GM23338 (cell line): ENCODE results near the gene CCDC201.

Source experiments
- CREB1 ChIP-seq: fragments of 250-450 bp; sonication (Bioruptor Pico); IDR thresholded peaks from 2 replicates; pipeline ENCODE4 v1.5.0; 2020; ENCODE audit warnings: low read depth, mild to moderate bottlenecking, moderate library complexity
- ETS1 ChIP-seq: IDR thresholded peaks from 2 replicates; pipeline ENCODE4 v1.6.1; 2016; ENCODE audit warnings: antibody characterized with exemption
- EZH2 ChIP-seq: fragments of 200-600 bp; sonication (generic); IDR thresholded peaks from one replicate; pipeline ENCODE4 v1.8.0; 2017; ENCODE audit warnings: antibody characterized with exemption, mild to moderate bottlenecking, low read depth; ENCODE audit not compliant: unreplicated experiment
- EZH2phosphoT487 ChIP-seq: fragments of 200-600 bp; sonication (generic); IDR thresholded peaks from one replicate; pipeline ENCODE4 v1.8.1; 2018; ENCODE audit warnings: antibody characterized with exemption; ENCODE audit not compliant: unreplicated experiment
- JUNB ChIP-seq: IDR thresholded peaks from one replicate; pipeline ENCODE4 v1.6.1; 2016; ENCODE audit warnings: antibody characterized with exemption; ENCODE audit not compliant: unreplicated experiment
- NANOG ChIP-seq: IDR thresholded peaks from 2 replicates; pipeline ENCODE4 v1.6.1; 2016; ENCODE audit warnings: antibody characterized with exemption, borderline replicate concordance
- POLR2AphosphoS5 ChIP-seq: IDR thresholded peaks from 2 replicates; pipeline ENCODE4 v1.6.1; 2016; ENCODE audit warnings: antibody characterized with exemption, low read depth
- REST ChIP-seq: IDR thresholded peaks from one replicate; pipeline ENCODE4 v1.6.1; 2018; ENCODE audit warnings: antibody characterized with exemption; ENCODE audit not compliant: unreplicated experiment
- STAT1 ChIP-seq: IDR thresholded peaks from one replicate; pipeline ENCODE4 v1.6.1; 2016; ENCODE audit warnings: antibody characterized with exemption; ENCODE audit not compliant: unreplicated experiment
- ZNF114 ChIP-seq: fragments of 250-450 bp; sonication (Bioruptor Pico); IDR thresholded peaks from 2 replicates; pipeline ENCODE4 v1.5.0; 2020; ENCODE audit warnings: mild to moderate bottlenecking, moderate library complexity
- ZNF331 ChIP-seq: fragments of 250-450 bp; sonication (Bioruptor Pico); IDR thresholded peaks from 2 replicates; pipeline ENCODE4 v1.5.0; 2020; ENCODE audit warnings: low read depth, mild to moderate bottlenecking, moderate library complexity
- TF ChIP-seq, protein P1 (sequence below), 2 experiments: fragments of 200-600 bp in 1 of 2; sonication (generic) in 1 of 2; conservative IDR thresholded peaks; 2 replicates each; pipeline versions ENCODE4 v1.5.1 to v1.6.1; 2016 to 2017; ENCODE audit warnings: antibody characterized with exemption in 2 of 2, low read depth in 2 of 2, mild to moderate bottlenecking in 2 of 2, moderate library complexity in 1 of 2
- TF ChIP-seq, protein P2 (sequence below): fragments of 250-450 bp; sonication (Bioruptor Pico); IDR thresholded peaks from 2 replicates; pipeline ENCODE4 v1.5.0; 2020; ENCODE audit warnings: mild to moderate bottlenecking, moderate library complexity

- TF ChIP-seq, protein P1, sequence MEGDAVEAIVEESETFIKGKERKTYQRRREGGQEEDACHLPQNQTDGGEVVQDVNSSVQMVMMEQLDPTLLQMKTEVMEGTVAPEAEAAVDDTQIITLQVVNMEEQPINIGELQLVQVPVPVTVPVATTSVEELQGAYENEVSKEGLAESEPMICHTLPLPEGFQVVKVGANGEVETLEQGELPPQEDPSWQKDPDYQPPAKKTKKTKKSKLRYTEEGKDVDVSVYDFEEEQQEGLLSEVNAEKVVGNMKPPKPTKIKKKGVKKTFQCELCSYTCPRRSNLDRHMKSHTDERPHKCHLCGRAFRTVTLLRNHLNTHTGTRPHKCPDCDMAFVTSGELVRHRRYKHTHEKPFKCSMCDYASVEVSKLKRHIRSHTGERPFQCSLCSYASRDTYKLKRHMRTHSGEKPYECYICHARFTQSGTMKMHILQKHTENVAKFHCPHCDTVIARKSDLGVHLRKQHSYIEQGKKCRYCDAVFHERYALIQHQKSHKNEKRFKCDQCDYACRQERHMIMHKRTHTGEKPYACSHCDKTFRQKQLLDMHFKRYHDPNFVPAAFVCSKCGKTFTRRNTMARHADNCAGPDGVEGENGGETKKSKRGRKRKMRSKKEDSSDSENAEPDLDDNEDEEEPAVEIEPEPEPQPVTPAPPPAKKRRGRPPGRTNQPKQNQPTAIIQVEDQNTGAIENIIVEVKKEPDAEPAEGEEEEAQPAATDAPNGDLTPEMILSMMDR (conservative IDR thresholded peaks at IDR 0.05; ENCODE audit: low read depth in 2 of 2), result no peak
- no peak for TF ChIP-seq POLR2AphosphoS5
- TF ChIP-seq JUNB, result no peak
- no peak for TF ChIP-seq REST
- TF ChIP-seq EZH2phosphoT487, result no peak
- TF ChIP-seq CREB1 (CRISPR knock-in tag), result no peak
- TF ChIP-seq STAT1, result no peak
- no peak for TF ChIP-seq EZH2
- TF ChIP-seq ETS1, result no peak
- no peak for TF ChIP-seq ZNF114 (CRISPR knock-in tag)
- TF ChIP-seq ZNF331, result no peak
- TF ChIP-seq NANOG, result no peak
- TF ChIP-seq, protein P2, sequence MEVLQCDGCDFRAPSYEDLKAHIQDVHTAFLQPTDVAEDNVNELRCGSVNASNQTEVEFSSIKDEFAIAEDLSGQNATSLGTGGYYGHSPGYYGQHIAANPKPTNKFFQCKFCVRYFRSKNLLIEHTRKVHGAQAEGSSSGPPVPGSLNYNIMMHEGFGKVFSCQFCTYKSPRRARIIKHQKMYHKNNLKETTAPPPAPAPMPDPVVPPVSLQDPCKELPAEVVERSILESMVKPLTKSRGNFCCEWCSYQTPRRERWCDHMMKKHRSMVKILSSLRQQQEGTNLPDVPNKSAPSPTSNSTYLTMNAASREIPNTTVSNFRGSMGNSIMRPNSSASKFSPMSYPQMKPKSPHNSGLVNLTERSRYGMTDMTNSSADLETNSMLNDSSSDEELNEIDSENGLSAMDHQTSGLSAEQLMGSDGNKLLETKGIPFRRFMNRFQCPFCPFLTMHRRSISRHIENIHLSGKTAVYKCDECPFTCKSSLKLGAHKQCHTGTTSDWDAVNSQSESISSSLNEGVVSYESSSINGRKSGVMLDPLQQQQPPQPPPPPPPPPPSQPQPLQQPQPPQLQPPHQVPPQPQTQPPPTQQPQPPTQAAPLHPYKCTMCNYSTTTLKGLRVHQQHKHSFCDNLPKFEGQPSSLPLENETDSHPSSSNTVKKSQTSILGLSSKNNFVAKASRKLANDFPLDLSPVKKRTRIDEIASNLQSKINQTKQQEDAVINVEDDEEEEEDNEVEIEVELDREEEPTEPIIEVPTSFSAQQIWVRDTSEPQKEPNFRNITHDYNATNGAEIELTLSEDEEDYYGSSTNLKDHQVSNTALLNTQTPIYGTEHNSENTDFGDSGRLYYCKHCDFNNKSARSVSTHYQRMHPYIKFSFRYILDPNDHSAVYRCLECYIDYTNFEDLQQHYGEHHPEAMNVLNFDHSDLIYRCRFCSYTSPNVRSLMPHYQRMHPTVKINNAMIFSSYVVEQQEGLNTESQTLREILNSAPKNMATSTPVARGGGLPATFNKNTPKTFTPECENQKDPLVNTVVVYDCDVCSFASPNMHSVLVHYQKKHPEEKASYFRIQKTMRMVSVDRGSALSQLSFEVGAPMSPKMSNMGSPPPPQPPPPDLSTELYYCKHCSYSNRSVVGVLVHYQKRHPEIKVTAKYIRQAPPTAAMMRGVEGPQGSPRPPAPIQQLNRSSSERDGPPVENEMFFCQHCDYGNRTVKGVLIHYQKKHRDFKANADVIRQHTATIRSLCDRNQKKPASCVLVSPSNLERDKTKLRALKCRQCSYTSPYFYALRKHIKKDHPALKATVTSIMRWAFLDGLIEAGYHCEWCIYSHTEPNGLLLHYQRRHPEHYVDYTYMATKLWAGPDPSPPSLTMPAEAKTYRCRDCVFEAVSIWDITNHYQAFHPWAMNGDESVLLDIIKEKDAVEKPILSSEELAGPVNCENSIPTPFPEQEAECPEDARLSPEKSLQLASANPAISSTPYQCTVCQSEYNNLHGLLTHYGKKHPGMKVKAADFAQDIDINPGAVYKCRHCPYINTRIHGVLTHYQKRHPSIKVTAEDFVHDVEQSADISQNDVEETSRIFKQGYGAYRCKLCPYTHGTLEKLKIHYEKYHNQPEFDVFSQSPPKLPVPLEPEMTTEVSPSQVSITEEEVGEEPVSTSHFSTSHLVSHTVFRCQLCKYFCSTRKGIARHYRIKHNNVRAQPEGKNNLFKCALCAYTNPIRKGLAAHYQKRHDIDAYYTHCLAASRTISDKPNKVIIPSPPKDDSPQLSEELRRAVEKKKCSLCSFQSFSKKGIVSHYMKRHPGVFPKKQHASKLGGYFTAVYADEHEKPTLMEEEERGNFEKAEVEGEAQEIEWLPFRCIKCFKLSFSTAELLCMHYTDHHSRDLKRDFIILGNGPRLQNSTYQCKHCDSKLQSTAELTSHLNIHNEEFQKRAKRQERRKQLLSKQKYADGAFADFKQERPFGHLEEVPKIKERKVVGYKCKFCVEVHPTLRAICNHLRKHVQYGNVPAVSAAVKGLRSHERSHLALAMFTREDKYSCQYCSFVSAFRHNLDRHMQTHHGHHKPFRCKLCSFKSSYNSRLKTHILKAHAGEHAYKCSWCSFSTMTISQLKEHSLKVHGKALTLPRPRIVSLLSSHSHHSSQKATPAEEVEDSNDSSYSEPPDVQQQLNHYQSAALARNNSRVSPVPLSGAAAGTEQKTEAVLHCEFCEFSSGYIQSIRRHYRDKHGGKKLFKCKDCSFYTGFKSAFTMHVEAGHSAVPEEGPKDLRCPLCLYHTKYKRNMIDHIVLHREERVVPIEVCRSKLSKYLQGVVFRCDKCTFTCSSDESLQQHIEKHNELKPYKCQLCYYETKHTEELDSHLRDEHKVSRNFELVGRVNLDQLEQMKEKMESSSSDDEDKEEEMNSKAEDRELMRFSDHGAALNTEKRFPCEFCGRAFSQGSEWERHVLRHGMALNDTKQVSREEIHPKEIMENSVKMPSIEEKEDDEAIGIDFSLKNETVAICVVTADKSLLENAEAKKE (CRISPR knock-in tag), result no peak
These were observed 8.4 kb upstream of the CCDC201 start for GRCh38 chr7:45881280-45881758.
